EH (cell line): ENCODE measurements around the gene SHQ1.
A peak's percentile ranks its signal among the peaks of the same experiment; 100 is the strongest.
"Not testable (repeated sequence)": the region's sequence is repeated elsewhere in the genome, so short reads cannot be mapped to it uniquely, and the experiment has no call there.

Source experiments
- DNase-seq: peaks from one replicate; pipeline ENCODE4 v3.0.0-alpha.2; 2015; ENCODE audit warnings: low read depth

SHQ1 gene

GRCh38 chr3:72800869-72801268 lies 47.4 kb downstream of the SHQ1 start:
- no peak for DNase-seq

GRCh38 chr3:72798552-72799195 lies 49.6 kb downstream of the SHQ1 start:
- DNase-seq, result peak; percentile 25

- DNase-seq, result peak; percentile 76
These were observed 50.3 kb downstream of the SHQ1 start for GRCh38 chr3:72797773-72798543.

GRCh38 chr3:72794079-72794478 lies 54.2 kb downstream of the SHQ1 start:
- DNase-seq, result no peak

GRCh38 chr3:72791161-72791560 lies 57.1 kb downstream of the SHQ1 start:
- DNase-seq, result no peak

- no peak for DNase-seq
These were observed 58.5 kb downstream of the SHQ1 start for GRCh38 chr3:72789786-72790185.

GRCh38 chr3:72788232-72788631 lies 60.0 kb downstream of the SHQ1 start:
- DNase-seq, result not testable (repeated sequence)

GRCh38 chr3:72786668-72787067 lies 61.6 kb downstream of the SHQ1 start:
- DNase-seq, result no peak

- no peak for DNase-seq
These were observed 64.0 kb downstream of the SHQ1 start for GRCh38 chr3:72784226-72784625.

GRCh38 chr3:72782521-72782920 lies 65.7 kb downstream of the SHQ1 start:
- DNase-seq, result no peak

- no peak for DNase-seq
These were observed 78.3 kb downstream of the SHQ1 start for GRCh38 chr3:72769758-72770540.

- DNase-seq, result no peak
These were observed 79.3 kb downstream of the SHQ1 start for GRCh38 chr3:72768936-72769335.

GRCh38 chr3:72768481-72768880 lies 79.8 kb downstream of the SHQ1 start:
- no peak for DNase-seq

GRCh38 chr3:72768006-72768441 lies 80.2 kb downstream of the SHQ1 start:
- DNase-seq, result no peak

GRCh38 chr3:72766866-72767265 lies 81.4 kb downstream of the SHQ1 start:
- DNase-seq, result no peak

- peak; percentile 4 for DNase-seq
These were observed 84.3 kb downstream of the SHQ1 start for GRCh38 chr3:72763751-72764440.

- DNase-seq, result no peak
These were observed 86.8 kb downstream of the SHQ1 start for GRCh38 chr3:72761410-72761809.

- no peak for DNase-seq
These were observed 88.0 kb downstream of the SHQ1 start for GRCh38 chr3:72760225-72760624.

- DNase-seq, result no peak
These were observed 91.3 kb downstream of the SHQ1 start for GRCh38 chr3:72756900-72757299.

GRCh38 chr3:72754582-72754981 lies 93.7 kb downstream of the SHQ1 start:
- DNase-seq, result no peak

GRCh38 chr3:72753495-72753894 lies 94.8 kb downstream of the SHQ1 start:
- no peak for DNase-seq

GRCh38 chr3:72750405-72750965 lies 97.8 kb downstream of the SHQ1 start:
- no peak for DNase-seq
